PFSK-1 (cell line): ENCODE measurements around the gene NAALADL1. TPM values are rescaled to one million over a fixed set of nuclear protein-coding genes. Genes with fewer than 3 reads are reported as not detected.

Experiments
- FOXP2 ChIP-seq: optimal IDR thresholded peaks from 2 replicates; pipeline ENCODE3; 2011; ENCODE audit warnings: borderline replicate concordance, control low read depth, inconsistent platforms; ENCODE audit not compliant: insufficient read depth; ENCODE audit errors: extremely low read length, extremely low read depth
- POLR2AphosphoS5 ChIP-seq: IDR thresholded peaks from 2 replicates; pipeline ENCODE4 v1.6.1; 2012; ENCODE audit warnings: low read depth, mild to moderate bottlenecking, control low read depth, low read length, moderate library complexity
- SIN3A ChIP-seq: IDR thresholded peaks from 2 replicates; pipeline ENCODE4 v1.6.1; 2012; ENCODE audit warnings: mild to moderate bottlenecking, low read length, moderate library complexity, borderline replicate concordance; ENCODE audit not compliant: insufficient read depth
- TAF1 ChIP-seq: IDR thresholded peaks from 2 replicates; pipeline ENCODE4 v1.6.1; 2012; ENCODE audit warnings: low read length, control low read depth, borderline replicate concordance; ENCODE audit not compliant: insufficient read depth
- polyA plus RNA-seq: library from polyadenylated mRNA; unstranded; fragments of >200 nt; gene quantifications from one replicate; pipeline ENCODE4 v1.2.1, GENCODE V29; 2012; ENCODE audit warnings: low read depth, missing spikeins; ENCODE audit not compliant: insufficient read length
- TF ChIP-seq, protein P1 (sequence below), 2 experiments: IDR thresholded peaks; 2 replicates each; pipeline versions ENCODE4 v1.6.1 to v1.8.0; 2011 to 2012; ENCODE audit warnings: low read depth in 2 of 2, low read length in 2 of 2, control low read depth in 1 of 2, inconsistent platforms in 1 of 2, mild to moderate bottlenecking in 1 of 2, moderate library complexity in 1 of 2; ENCODE audit not compliant: insufficient read depth in 1 of 2

Gene NAALADL1, protein sequence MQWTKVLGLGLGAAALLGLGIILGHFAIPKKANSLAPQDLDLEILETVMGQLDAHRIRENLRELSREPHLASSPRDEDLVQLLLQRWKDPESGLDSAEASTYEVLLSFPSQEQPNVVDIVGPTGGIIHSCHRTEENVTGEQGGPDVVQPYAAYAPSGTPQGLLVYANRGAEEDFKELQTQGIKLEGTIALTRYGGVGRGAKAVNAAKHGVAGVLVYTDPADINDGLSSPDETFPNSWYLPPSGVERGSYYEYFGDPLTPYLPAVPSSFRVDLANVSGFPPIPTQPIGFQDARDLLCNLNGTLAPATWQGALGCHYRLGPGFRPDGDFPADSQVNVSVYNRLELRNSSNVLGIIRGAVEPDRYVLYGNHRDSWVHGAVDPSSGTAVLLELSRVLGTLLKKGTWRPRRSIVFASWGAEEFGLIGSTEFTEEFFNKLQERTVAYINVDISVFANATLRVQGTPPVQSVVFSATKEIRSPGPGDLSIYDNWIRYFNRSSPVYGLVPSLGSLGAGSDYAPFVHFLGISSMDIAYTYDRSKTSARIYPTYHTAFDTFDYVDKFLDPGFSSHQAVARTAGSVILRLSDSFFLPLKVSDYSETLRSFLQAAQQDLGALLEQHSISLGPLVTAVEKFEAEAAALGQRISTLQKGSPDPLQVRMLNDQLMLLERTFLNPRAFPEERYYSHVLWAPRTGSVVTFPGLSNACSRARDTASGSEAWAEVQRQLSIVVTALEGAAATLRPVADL
- 0.45 TPM for polyA plus RNA-seq

DNA sequence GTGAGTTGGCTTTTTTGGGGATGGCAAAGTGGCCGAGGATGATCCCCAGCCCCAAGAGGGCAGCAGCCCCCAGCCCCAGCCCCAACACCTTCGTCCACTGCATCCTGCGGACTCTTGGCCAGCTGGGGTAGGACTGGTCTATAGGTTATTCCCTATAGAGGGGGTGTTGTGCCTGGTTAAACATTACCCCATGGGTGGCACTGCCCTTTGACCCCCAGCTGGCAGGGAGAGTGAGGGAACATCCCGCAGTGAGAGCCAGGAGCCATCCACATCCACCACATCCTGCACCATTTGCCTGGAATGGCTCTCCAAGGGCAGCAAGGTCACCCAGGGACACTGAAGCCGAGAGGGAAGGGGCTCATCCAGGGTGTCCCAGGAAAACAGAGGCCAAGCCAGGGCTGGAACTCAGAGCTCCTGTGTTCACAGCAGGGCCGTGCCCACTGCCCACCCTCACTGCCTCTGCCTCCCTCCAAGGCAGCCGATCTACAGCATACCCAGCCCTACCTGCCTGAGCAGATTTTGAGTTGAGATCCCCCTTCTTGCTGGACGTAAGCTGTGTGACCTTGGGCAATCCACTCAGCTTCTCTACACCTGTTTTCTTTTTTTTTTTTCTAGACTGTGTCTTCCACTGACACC is at the start of gene NAALADL1:
Gene NAALADL1 (minus strand): TSS at position 135 of the 636 bp plus-strand sequence. CDS start 32 bp downstream, at position 103.
- no peak for TF ChIP-seq FOXP2
- no peak for TF ChIP-seq TAF1
- TF ChIP-seq, protein P1, sequence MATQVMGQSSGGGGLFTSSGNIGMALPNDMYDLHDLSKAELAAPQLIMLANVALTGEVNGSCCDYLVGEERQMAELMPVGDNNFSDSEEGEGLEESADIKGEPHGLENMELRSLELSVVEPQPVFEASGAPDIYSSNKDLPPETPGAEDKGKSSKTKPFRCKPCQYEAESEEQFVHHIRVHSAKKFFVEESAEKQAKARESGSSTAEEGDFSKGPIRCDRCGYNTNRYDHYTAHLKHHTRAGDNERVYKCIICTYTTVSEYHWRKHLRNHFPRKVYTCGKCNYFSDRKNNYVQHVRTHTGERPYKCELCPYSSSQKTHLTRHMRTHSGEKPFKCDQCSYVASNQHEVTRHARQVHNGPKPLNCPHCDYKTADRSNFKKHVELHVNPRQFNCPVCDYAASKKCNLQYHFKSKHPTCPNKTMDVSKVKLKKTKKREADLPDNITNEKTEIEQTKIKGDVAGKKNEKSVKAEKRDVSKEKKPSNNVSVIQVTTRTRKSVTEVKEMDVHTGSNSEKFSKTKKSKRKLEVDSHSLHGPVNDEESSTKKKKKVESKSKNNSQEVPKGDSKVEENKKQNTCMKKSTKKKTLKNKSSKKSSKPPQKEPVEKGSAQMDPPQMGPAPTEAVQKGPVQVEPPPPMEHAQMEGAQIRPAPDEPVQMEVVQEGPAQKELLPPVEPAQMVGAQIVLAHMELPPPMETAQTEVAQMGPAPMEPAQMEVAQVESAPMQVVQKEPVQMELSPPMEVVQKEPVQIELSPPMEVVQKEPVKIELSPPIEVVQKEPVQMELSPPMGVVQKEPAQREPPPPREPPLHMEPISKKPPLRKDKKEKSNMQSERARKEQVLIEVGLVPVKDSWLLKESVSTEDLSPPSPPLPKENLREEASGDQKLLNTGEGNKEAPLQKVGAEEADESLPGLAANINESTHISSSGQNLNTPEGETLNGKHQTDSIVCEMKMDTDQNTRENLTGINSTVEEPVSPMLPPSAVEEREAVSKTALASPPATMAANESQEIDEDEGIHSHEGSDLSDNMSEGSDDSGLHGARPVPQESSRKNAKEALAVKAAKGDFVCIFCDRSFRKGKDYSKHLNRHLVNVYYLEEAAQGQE (IDR thresholded peaks at IDR 0.05; ENCODE audit: insufficient read depth in 1 of 2, low read depth in 2 of 2, low read length in 2 of 2), result no peak
- TF ChIP-seq POLR2AphosphoS5, result no peak
- no peak for TF ChIP-seq SIN3A

DNA sequence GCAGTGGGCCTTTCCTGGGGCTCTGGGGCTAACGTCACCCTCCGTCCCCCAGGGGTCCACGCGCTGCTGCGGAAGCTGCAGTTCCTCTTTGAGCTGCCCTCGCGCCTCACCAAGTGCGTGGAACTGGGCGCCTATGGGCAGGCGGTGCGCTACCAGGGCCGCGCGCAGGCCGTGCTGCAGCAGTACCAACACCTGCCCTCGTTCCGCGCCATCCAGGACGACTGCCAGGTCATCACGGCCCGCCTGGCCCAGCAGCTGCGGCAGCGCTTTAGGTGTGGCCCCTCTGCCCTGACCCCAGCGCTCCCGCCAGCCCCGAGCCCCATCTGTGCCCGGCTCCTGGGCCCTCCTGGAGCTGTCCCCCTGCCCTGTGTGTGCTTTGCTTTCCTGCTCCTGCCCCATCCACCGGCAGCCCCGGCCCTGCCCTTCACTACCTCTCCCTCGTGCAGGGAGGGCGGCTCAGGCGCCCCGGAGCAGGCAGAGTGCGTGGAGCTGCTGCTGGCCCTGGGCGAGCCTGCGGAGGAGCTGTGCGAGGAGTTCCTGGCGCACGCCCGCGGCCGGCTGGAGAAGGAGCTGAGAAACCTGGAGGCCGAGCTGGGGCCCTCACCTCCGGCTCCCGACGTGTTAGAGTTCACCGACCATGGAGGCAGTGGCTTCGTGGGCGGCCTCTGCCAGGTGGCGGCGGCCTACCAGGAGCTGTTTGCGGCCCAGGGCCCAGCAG is 49.6 kb upstream of the NAALADL1 start:
- TF ChIP-seq FOXP2 (no peak), POLR2AphosphoS5 (no peak), TAF1 (no peak), SIN3A (no peak)
- TF ChIP-seq, protein P1 (IDR thresholded peaks at IDR 0.05; ENCODE audit: insufficient read depth in 1 of 2, low read depth in 2 of 2, low read length in 2 of 2), result no peak

DNA sequence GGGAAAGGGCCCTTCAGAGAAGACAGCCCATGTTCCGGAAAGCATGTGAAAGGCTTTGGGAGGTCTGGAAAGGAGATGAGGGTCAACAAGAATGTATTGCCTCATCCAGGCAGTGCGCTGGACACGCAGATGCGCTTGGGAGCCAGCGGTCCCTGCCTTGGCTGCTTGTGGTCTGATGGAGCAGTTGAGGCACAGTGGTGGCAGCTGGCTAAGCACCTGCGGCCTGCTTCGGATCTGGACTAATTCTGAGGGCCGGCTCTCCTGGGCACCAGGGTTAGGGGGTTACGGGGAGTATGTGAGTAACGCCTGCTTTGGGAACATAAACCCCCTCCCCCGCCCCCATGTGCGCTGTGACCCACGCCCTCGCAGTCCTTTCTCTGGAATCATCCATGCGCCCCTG is 48.7 kb upstream of the NAALADL1 start:
- TF ChIP-seq POLR2AphosphoS5 (no peak), SIN3A (no peak), FOXP2 (no peak), TAF1 (no peak)
- TF ChIP-seq, protein P1 (IDR thresholded peaks at IDR 0.05; ENCODE audit: insufficient read depth in 1 of 2, low read depth in 2 of 2, low read length in 2 of 2), result no peak

DNA sequence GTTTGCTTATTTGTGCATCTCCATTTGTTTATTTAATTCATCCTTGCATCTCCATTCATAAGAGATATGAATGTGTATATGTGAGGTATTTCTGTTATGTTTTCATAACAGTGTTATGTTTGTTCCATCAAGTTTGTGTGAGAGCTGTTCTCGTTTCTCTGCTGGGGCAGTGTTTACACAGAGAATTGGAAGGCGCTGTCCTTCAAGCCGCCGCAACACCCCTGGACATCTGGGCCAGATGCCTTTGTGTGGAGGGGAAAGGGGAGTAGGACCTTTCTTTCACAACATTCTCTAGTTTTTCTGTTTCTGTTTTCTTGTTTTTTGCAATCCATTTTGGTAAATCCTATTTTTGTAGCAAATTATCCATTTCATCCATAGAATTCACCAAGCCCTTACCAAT is 46.3 kb upstream of the NAALADL1 start:
- no peak for TF ChIP-seq POLR2AphosphoS5
- no peak for TF ChIP-seq SIN3A
- no peak for TF ChIP-seq TAF1
- no peak for TF ChIP-seq FOXP2
- TF ChIP-seq, protein P1 (IDR thresholded peaks at IDR 0.05; ENCODE audit: insufficient read depth in 1 of 2, low read depth in 2 of 2, low read length in 2 of 2), result no peak
